Astrocyte of the spinal cord (primary cell): ENCODE data around the gene MAP4K4.
A peak's percentile ranks its signal among the peaks of the same experiment; 100 is the strongest.

Experiments
- DNase-seq: peaks from one replicate; pipeline ENCODE4 v3.0.0; 2011; ENCODE audit warnings: low read depth, low spot score
- H3K4me3 ChIP-seq: 2 replicates; pipeline ENCODE4 v1.5.1; 2011; ENCODE audit warnings: low read depth, mild to moderate bottlenecking, low read length, moderate library complexity
- in situ Hi-C: cut with HindIII; loops from 2 replicates; pipeline ENCODE4 v1.10.0; 2017; ENCODE audit warnings: low sequenced_read_pairs
- TF ChIP-seq, protein P1 (sequence below): IDR thresholded peaks from 2 replicates; pipeline ENCODE4 v1.5.1; 2012; ENCODE audit warnings: low read depth, mild to moderate bottlenecking, low read length, inconsistent platforms

MAP4K4 gene

DNA sequence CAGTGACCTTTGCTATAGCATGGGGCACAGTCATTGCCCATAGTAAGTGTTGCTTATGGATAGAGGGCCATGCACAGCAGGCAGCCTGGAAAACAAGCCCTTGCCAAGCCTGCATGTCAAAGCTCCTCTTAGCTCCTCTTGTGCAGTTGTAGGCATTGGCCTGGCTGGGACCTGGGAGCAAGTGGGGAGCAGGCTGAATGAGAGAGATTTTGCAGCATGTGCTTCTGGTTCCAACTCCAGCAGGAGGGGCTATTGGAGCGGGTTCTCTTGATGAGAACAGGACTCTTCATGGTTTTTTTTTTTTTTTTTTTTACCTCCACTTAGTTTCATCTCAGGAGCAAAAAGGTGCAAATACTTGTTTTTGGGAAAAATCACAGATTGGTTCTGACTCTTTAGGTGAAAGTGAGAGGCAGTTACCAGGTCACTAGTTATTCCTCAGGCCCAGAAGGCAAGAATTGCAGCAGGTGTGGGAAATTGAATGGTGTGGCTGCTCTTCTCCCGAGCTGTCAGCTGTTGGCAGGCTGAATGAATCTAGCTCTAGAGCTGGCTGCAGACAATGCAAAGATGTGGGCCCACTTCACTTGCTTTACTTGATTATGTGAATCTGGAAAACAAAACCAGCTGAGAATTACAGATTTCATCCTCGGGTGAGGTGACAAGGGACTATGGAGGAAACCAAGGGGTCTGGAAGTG lies 95.9 kb downstream of the MAP4K4 start:
- DNase-seq: peak; percentile 33
- TF ChIP-seq, protein P1, sequence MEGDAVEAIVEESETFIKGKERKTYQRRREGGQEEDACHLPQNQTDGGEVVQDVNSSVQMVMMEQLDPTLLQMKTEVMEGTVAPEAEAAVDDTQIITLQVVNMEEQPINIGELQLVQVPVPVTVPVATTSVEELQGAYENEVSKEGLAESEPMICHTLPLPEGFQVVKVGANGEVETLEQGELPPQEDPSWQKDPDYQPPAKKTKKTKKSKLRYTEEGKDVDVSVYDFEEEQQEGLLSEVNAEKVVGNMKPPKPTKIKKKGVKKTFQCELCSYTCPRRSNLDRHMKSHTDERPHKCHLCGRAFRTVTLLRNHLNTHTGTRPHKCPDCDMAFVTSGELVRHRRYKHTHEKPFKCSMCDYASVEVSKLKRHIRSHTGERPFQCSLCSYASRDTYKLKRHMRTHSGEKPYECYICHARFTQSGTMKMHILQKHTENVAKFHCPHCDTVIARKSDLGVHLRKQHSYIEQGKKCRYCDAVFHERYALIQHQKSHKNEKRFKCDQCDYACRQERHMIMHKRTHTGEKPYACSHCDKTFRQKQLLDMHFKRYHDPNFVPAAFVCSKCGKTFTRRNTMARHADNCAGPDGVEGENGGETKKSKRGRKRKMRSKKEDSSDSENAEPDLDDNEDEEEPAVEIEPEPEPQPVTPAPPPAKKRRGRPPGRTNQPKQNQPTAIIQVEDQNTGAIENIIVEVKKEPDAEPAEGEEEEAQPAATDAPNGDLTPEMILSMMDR: peak; percentile 36
- H3K4me3 ChIP-seq: no peak overlapping the region
- in situ Hi-C loops: no loop called here

DNA sequence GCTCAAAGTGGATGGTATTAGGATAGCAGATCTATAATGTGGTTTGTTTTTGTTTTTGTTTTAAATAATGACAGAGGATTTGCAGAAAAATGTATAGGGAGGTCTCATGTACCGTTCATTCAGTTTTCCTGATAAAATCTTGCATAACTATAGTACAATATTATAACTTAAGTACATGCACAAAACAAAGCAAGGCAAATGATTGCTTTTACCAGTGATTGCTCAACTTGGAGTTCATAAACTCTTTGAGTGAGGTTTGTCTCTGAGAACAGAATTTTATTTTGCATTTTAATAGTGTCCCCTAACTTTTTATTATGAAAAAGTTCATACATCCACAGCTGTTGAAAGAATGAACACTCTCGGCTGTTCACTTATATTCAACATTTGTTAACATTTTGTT lies 96.6 kb downstream of the MAP4K4 start:
- no peak overlapping the region for H3K4me3 ChIP-seq
- in situ Hi-C loops: no loop called here
- no peak for DNase-seq
- TF ChIP-seq, protein P1: no peak

DNA sequence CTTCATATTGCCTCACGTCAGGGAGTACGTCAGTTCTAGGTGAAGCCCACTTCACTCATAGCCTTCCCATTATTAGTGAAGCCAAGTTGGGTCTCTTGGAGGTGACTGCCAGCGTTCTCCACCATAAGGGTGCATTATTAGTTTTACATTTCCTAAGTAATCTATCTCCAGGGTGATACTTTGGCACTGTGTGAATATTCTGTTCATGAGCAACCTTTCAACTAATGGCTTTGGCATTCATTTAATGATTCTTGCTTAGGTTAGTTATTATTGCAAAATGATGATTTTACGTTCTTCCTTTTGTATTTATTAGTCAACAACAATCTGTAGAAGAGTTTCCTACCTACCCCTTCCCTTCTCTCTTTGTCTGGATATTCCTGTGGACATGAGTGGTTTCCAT lies 97.5 kb downstream of the MAP4K4 start:
- in situ Hi-C loops: no loop called here
- DNase-seq: no peak
- H3K4me3 ChIP-seq: no peak overlapping the region
- TF ChIP-seq, protein P1: no peak

DNA sequence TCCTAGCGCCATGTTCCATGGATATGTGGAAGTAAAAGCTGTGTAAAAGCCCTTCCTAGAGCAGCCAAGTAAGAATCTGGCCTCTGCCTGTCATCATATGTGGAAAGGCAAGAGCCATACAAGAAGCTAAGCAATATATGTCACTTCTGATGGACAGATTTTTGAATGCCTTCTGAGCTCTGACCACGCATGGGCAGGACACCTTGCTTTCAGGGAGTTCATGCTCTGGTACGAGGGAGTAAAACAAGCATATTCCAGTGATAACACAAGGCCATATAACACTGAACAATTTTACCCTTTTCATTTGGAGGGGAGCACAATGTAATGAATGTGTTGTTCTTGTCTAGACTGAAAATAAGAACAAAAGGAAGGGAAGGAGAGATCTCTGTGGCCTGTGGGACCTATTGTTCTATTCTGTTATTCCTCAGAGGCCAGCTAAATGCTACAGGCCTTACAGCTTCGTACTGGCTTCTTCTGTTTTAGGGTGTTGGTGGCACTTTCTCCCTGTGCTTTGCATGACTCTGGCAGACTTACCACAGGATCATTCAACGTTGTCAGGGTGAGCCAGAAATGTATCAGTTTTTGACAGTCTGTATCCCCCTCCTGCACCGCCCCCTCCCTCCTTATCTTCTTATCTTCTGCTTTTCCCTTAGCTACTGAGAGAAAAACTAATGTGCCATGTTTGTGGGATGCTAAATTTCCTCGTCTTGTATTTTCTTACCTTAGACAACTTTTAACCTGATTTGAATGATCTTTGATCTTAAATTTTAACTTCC lies 99.5 kb downstream of the MAP4K4 start:
- in situ Hi-C loops: no loop called here
- H3K4me3 ChIP-seq: no peak overlapping the region
- no peak for DNase-seq
- TF ChIP-seq, protein P1: no peak

DNA sequence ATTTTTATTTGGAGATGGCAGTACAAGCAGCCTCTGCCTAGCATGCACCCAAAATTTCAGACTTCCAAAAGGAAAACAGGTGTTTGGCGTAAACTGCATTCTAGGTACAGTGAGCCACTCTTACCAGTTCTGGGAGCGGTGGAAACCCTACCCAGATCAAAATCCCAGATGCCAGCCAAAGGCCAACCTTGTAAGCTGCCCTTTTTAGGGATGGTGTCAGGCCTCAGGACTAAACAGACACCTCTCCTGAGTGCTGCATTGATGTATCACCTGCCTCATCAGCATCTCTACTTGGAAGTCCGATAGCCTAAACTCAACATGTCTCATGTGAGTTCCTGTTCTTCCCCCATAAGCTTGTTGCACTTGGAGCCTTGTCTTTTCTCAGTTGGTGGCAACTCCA lies 104.0 kb downstream of the MAP4K4 start:
- no peak overlapping the region for H3K4me3 ChIP-seq
- TF ChIP-seq, protein P1: no peak
- DNase-seq: no peak
- in situ Hi-C loops: no loop called here

DNA sequence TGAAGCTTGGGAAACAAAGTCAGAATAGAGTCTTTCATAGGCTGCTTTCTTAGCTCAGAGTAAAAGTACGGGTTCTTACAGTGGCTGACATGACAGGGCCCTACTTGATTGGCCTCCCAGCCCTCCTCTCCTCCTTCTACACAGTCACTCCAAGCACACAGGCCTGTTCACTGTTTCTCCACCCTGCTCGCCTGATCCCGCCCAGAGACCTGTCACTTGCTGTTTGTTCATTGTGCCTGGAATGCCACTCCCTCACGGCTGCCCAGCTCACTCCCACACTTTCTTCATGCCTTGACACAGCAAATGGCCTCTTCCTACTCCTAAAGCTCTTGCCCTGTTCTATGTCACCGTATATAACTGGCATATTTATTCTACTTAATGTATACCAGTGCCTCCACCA lies 104.8 kb downstream of the MAP4K4 start:
- in situ Hi-C loops: no loop called here
- TF ChIP-seq, protein P1: no peak
- DNase-seq: no peak
- no peak overlapping the region for H3K4me3 ChIP-seq
